Stomach (tissue), 4 donors: ENCODE results near the gene EVC.

Experiments used
- POLR2A ChIP-seq, 4 donors: fragments of 450-650 bp; IDR thresholded peaks; one replicate each; pipeline ENCODE4 v1.6.1; 2016; ENCODE audit warnings: antibody characterized with exemption in 4 of 4, control low read depth in 2 of 4, mild to moderate bottlenecking in 1 of 4, moderate library complexity in 1 of 4
- TF ChIP-seq, protein P1 (sequence below), 7 experiments: fragments of 450-650 bp in 4 of 7; fragments of 200-600 bp in 3 of 7; sonication (generic) in 3 of 7; IDR thresholded peaks; one replicate each; pipeline ENCODE4 v1.5.1; 2016 to 2019; ENCODE audit warnings: antibody characterized with exemption in 7 of 7, control low read depth in 2 of 7, mild to moderate bottlenecking in 1 of 7

DNA sequence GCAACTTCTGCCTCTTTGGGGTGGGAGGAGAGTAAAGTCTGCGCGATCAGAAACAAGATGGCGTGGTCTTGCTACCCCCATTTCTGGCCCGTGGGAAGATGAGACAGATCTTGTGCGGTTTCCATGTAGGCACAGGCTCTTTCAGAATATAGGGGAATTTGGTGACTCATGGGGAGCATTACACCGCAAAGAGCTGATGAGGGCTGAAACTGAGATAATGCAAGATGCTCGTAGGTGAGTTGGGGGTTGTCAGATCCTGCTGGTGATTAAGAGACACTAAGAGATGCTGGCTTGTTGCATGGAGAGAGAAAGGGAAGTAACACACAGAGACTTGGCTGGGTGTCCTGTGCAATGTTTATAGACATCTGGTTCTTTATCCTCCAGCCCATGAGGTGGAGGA is 1.5 kb downstream of the EVC start:
- TF ChIP-seq POLR2A (IDR thresholded peaks at IDR 0.05): no peak
- TF ChIP-seq, protein P1, sequence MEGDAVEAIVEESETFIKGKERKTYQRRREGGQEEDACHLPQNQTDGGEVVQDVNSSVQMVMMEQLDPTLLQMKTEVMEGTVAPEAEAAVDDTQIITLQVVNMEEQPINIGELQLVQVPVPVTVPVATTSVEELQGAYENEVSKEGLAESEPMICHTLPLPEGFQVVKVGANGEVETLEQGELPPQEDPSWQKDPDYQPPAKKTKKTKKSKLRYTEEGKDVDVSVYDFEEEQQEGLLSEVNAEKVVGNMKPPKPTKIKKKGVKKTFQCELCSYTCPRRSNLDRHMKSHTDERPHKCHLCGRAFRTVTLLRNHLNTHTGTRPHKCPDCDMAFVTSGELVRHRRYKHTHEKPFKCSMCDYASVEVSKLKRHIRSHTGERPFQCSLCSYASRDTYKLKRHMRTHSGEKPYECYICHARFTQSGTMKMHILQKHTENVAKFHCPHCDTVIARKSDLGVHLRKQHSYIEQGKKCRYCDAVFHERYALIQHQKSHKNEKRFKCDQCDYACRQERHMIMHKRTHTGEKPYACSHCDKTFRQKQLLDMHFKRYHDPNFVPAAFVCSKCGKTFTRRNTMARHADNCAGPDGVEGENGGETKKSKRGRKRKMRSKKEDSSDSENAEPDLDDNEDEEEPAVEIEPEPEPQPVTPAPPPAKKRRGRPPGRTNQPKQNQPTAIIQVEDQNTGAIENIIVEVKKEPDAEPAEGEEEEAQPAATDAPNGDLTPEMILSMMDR (IDR thresholded peaks at IDR 0.05): no peak
